Stimulated activated memory B cell treated with anti-CD40 and anti-IgM and Interleukin-4, amounts not matched to agents 10 μg/mL and 1 μg/mL and 100 μg/mL, for 72 hours (primary cell): ENCODE results near the gene TEKT5.
"Not testable (repeated sequence)": the region's sequence is repeated elsewhere in the genome, so short reads cannot be mapped to it uniquely, and the experiment has no call there.

Source experiments
- ATAC-seq: fragments of 150-1000 bp; cut with Tn5 transposase; 2 replicates; pipeline ENCODE4 v1.10.0; 2021
- H3K27ac Mint-ChIP-seq: one replicate; pipeline ENCODE4 v1.8.0; 2022; ENCODE audit warnings: mild to moderate bottlenecking, mixed read lengths
- H3K27me3 Mint-ChIP-seq: one replicate; pipeline ENCODE4 v1.8.0; 2022; ENCODE audit warnings: mixed read lengths
- H3K36me3 Mint-ChIP-seq: one replicate; pipeline ENCODE4 v1.8.0; 2022; ENCODE audit warnings: mixed read lengths
- H3K4me1 Mint-ChIP-seq: one replicate; pipeline ENCODE4 v1.8.0; 2022; ENCODE audit warnings: mixed read lengths
- H3K4me3 Mint-ChIP-seq: one replicate; pipeline ENCODE4 v1.8.0; 2022; ENCODE audit warnings: mild to moderate bottlenecking, moderate library complexity, mixed read lengths
- H3K9me3 Mint-ChIP-seq: one replicate; pipeline ENCODE4 v1.8.0; 2022; ENCODE audit warnings: mixed read lengths

TEKT5 gene

GRCh38 chr16:10655415-10655977 lies 39.2 kb downstream of the TEKT5 start:
- Mint-ChIP-seq H3K9me3 (no peaks in the 10 kb centered on the region), H3K27ac (no peak overlapping the region), H3K36me3 (no peaks in the 10 kb centered on the region), H3K4me3 (no peak overlapping the region), H3K4me1 (no peaks in the 10 kb centered on the region), H3K27me3 (peaks cover 24% of the 10 kb centered on the region)
- ATAC-seq = no peak

- Mint-ChIP-seq H3K36me3 (no peaks in the 10 kb centered on the region), H3K4me1 (no peaks in the 10 kb centered on the region), H3K27me3 (peaks cover 21% of the 10 kb centered on the region), H3K9me3 (no peaks in the 10 kb centered on the region), H3K27ac (no peak overlapping the region), H3K4me3 (no peak overlapping the region)
- ATAC-seq = no peak
Observed at GRCh38 chr16:10654592-10655414, 39.9 kb downstream of the TEKT5 start.

DNA sequence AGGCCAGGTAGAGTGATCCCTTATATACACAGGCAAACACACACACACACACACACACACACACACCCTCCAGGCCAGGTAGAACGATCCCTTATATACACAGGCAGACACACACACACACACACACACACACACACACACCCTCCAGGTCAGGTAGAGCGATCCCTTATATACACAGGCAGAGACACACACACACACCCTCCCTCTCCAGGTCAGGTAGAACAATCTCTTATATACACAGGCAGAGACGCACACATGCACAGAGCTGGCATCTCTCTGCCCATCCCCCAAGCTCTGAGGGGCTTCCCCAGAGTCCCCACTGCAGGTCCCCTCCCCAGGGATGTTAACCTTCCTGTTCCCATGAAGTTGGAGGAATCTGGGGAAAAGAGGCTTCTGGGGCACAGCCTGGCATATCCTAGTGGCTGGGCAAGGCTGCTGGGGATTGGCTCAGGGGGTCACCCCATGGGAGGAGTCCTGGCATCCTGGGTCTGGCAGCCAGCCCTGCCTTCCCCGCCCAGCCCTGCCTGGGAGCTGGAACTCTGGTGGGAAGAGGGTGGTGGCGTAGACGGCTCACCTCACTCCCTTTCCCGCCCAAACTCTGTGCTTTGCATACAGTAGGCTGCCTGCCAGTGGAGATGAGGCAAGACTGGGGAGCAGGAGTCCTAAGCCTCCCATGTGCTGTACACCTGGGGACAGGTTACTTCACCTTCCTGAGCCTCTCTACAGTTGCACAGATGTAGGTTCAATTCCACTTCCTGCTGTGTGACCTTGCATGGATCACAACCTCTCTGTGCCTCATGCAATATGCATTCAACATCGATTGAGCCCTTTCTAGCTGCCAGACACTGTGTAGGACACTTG lies 41.8 kb downstream of the TEKT5 start:
- Mint-ChIP-seq H3K36me3 (no peaks in the 10 kb centered on the region), H3K27ac (no peak overlapping the region), H3K4me3 (no peak overlapping the region), H3K27me3 (peaks cover 4% of the 10 kb centered on the region), H3K4me1 (no peaks in the 10 kb centered on the region), H3K9me3 (no peaks in the 10 kb centered on the region)
- ATAC-seq = no peak

- not testable (repeated sequence) for H3K27ac Mint-ChIP-seq, ATAC-seq, H3K36me3 Mint-ChIP-seq
Observed at GRCh38 chr16:10649098-10649497, 45.6 kb downstream of the TEKT5 start.

GRCh38 chr16:10647721-10648296 lies 46.9 kb downstream of the TEKT5 start:
- no peaks in the 10 kb centered on the region for H3K9me3 Mint-ChIP-seq
- peaks cover 9% of the 10 kb centered on the region for H3K27me3 Mint-ChIP-seq
- no peak overlapping the region for H3K4me3 Mint-ChIP-seq
- ATAC-seq = no peak
- no peak overlapping the region for H3K27ac Mint-ChIP-seq
- H3K36me3 Mint-ChIP-seq = no peaks in the 10 kb centered on the region
- H3K4me1 Mint-ChIP-seq = no peaks in the 10 kb centered on the region

More at GRCh38 chr16:10649098-10649497, 45.6 kb downstream of the TEKT5 start:
- not testable (repeated sequence) for H3K27me3 Mint-ChIP-seq, H3K9me3 Mint-ChIP-seq, H3K4me1 Mint-ChIP-seq, H3K4me3 Mint-ChIP-seq

- no peak overlapping the region for H3K27ac Mint-ChIP-seq
- H3K9me3 Mint-ChIP-seq = no peaks in the 10 kb centered on the region
- peaks cover 14% of the 10 kb centered on the region for H3K27me3 Mint-ChIP-seq
- no peaks in the 10 kb centered on the region for H3K36me3 Mint-ChIP-seq
- H3K4me1 Mint-ChIP-seq = no peaks in the 10 kb centered on the region
- no peak for ATAC-seq
- no peak overlapping the region for H3K4me3 Mint-ChIP-seq
Observed at GRCh38 chr16:10647264-10647720, 47.4 kb downstream of the TEKT5 start.

DNA sequence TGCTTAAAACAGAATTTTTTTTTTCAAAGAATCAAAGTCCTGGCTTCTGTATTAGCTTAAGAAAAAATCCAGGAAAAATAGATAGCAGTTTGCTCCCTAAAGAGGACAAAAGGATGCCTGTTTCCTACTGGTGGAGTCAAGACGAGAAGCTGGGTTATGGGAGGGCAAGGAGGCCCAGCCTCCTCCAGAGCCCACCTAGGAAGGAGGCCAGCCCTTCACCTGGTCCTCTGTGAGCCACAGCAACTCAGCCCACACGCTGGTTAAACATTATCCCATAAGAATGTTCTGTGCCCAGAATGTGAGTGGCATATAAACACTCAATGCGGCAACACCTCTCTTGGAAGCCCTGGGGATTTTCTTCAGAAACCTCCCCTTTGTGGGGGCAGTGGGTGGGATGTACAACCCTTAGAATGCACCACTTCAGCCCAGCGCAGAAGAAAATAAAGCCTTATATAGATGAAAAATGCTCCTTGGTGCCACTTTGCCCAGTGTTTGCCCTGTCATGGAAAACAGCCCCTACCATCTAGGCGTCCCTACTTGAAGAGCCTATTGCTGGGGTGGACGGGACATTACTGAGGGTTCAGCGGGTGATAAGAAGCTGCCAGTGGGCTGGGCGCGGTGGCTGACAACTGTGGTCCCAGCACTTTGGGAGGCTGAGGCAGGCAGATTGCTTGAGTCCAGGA lies 48.0 kb downstream of the TEKT5 start:
- Mint-ChIP-seq H3K9me3 (no peaks in the 10 kb centered on the region), H3K27me3 (peaks cover 18% of the 10 kb centered on the region), H3K27ac (no peak overlapping the region), H3K4me1 (no peaks in the 10 kb centered on the region), H3K36me3 (no peaks in the 10 kb centered on the region), H3K4me3 (no peak overlapping the region)
- ATAC-seq = no peak

- Mint-ChIP-seq H3K27me3 (peaks cover 18% of the 10 kb centered on the region), H3K27ac (no peak overlapping the region)
Observed at GRCh38 chr16:10646228-10646580, 48.5 kb downstream of the TEKT5 start.

GRCh38 chr16:10644092-10644491 lies 50.6 kb downstream of the TEKT5 start:
- peaks cover 36% of the 10 kb centered on the region for H3K27me3 Mint-ChIP-seq
- no peaks in the 10 kb centered on the region for H3K36me3 Mint-ChIP-seq
- ATAC-seq = no peak
- H3K27ac Mint-ChIP-seq = no peak overlapping the region
- peaks cover 3% of the 10 kb centered on the region for H3K9me3 Mint-ChIP-seq
- H3K4me3 Mint-ChIP-seq = no peak overlapping the region
- no peaks in the 10 kb centered on the region for H3K4me1 Mint-ChIP-seq

More at GRCh38 chr16:10646228-10646580, 48.5 kb downstream of the TEKT5 start:
- H3K4me3 Mint-ChIP-seq = no peak overlapping the region
- no peak for ATAC-seq
- H3K4me1 Mint-ChIP-seq = no peaks in the 10 kb centered on the region
- no peaks in the 10 kb centered on the region for H3K36me3 Mint-ChIP-seq
- H3K9me3 Mint-ChIP-seq = no peaks in the 10 kb centered on the region

DNA sequence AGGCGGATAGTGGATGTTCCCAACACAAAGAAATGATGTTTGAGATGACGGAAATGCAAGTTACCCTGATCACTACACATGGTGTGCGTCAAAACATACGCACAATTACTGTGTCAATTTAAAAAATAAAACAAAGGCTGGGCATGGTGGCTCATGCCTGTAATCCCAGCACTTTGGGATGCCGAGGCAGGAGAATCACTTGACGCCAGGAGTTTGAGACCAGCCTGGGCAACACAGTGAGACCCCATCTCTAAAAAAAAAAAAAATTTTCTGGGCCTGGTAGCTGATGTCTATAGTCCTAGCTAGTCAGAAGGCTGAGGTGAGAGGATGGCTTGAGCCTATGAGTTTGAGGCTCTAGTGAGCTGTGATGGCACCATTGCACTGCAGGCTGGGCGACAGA lies 51.8 kb downstream of the TEKT5 start:
- Mint-ChIP-seq H3K4me1 (no peaks in the 10 kb centered on the region), H3K36me3 (no peaks in the 10 kb centered on the region), H3K27ac (no peak overlapping the region), H3K9me3 (peaks cover 3% of the 10 kb centered on the region), H3K27me3 (peaks cover 36% of the 10 kb centered on the region), H3K4me3 (no peak overlapping the region)
- no peak for ATAC-seq

GRCh38 chr16:10641953-10642949 lies 52.5 kb downstream of the TEKT5 start:
- H3K9me3 Mint-ChIP-seq = peaks cover 3% of the 10 kb centered on the region
- no peaks in the 10 kb centered on the region for H3K4me1 Mint-ChIP-seq
- H3K4me3 Mint-ChIP-seq = no peak overlapping the region
- H3K27ac Mint-ChIP-seq = no peak overlapping the region
- H3K27me3 Mint-ChIP-seq = peaks cover 36% of the 10 kb centered on the region
- no peak for ATAC-seq
- H3K36me3 Mint-ChIP-seq = no peaks in the 10 kb centered on the region

- Mint-ChIP-seq H3K27me3 (peaks cover 36% of the 10 kb centered on the region), H3K4me3 (no peak overlapping the region), H3K36me3 (no peaks in the 10 kb centered on the region), H3K9me3 (peaks cover 3% of the 10 kb centered on the region), H3K4me1 (no peaks in the 10 kb centered on the region), H3K27ac (no peak overlapping the region)
- no peak for ATAC-seq
Observed at GRCh38 chr16:10641555-10641952, 53.2 kb downstream of the TEKT5 start.

DNA sequence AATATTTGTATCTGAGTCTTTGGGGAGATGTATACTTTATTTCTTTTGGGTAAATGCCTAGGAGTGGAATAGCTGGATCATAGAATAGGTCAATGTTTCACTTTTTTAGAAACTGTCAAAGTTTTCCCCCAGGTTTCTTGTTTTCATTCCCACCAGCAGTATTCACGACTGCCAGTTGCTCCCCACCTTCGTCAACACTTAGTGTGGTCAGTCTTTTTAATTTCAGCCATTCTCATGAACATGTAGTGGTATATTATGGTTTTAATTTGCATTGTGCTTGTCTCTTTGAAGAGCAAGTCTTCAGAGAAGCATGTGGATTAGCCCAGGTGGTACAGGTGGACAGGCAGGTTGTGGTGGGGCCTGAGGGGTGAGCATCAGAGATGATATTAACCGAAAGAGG lies 53.8 kb downstream of the TEKT5 start:
- peaks cover 40% of the 10 kb centered on the region for H3K27me3 Mint-ChIP-seq
- no peak overlapping the region for H3K4me3 Mint-ChIP-seq
- no peaks in the 10 kb centered on the region for H3K4me1 Mint-ChIP-seq
- no peaks in the 10 kb centered on the region for H3K36me3 Mint-ChIP-seq
- peaks cover 3% of the 10 kb centered on the region for H3K9me3 Mint-ChIP-seq
- no peak for ATAC-seq
- no peak overlapping the region for H3K27ac Mint-ChIP-seq

GRCh38 chr16:10638101-10638500 lies 56.6 kb downstream of the TEKT5 start:
- Mint-ChIP-seq H3K4me1 (no peaks in the 10 kb centered on the region), H3K36me3 (no peaks in the 10 kb centered on the region), H3K27me3 (peaks cover 50% of the 10 kb centered on the region), H3K4me3 (no peak overlapping the region), H3K9me3 (peaks cover 8% of the 10 kb centered on the region), H3K27ac (no peak overlapping the region)
- ATAC-seq = no peak
